ENCODE data around the gene SLC24A1.

Gene SLC24A1

DNA sequence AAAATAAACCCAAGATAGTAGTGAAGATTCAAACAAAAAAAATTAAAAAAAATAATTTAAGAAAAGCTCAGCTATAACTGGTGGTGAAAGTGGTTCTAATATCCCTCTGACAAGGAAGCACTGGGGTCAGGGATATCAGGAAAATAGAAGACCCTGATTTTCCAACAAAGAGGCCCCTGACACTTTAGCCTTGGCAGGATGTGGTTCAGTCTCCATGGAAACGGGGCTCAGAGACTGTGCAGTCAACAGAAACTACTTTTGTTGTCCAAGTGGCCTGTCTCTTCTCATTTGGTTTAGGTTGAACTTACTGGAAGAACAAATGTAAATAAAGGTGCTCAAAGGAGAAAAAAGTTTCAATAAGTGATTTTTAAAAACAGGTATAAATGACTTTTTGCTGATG is 38.0 kb upstream of the SLC24A1 start:
- no peak overlapping the region for H3K27ac ChIP-seq
- no peak for TF ChIP-seq ZFX (IDR thresholded peaks at IDR 0.05; ENCODE audit: borderline replicate concordance)
- TF ChIP-seq, protein P1, sequence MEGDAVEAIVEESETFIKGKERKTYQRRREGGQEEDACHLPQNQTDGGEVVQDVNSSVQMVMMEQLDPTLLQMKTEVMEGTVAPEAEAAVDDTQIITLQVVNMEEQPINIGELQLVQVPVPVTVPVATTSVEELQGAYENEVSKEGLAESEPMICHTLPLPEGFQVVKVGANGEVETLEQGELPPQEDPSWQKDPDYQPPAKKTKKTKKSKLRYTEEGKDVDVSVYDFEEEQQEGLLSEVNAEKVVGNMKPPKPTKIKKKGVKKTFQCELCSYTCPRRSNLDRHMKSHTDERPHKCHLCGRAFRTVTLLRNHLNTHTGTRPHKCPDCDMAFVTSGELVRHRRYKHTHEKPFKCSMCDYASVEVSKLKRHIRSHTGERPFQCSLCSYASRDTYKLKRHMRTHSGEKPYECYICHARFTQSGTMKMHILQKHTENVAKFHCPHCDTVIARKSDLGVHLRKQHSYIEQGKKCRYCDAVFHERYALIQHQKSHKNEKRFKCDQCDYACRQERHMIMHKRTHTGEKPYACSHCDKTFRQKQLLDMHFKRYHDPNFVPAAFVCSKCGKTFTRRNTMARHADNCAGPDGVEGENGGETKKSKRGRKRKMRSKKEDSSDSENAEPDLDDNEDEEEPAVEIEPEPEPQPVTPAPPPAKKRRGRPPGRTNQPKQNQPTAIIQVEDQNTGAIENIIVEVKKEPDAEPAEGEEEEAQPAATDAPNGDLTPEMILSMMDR (IDR thresholded peaks at IDR 0.05) = no peak

DNA sequence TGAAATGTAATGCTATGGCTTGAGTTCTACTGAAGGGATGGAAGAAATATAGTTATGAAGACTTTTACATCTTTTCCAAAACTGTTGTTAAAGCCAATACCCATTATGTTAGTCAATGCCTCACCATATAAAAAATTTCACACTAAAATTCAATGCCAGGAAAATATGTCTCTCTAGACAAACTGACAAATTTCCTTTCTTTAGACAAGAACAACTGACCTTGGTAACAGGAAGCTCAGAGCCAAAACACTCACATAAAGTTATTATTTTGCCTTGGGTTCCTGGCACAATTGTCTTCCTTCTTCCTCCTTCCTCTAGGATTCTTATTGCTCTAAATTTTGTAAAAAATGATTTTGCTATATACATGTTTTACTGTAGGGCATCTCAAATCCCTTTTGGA is 37.5 kb upstream of the SLC24A1 start:
- TF ChIP-seq, protein P1 (IDR thresholded peaks at IDR 0.05) = no peak
- no peak for TF ChIP-seq ZFX (IDR thresholded peaks at IDR 0.05; ENCODE audit: borderline replicate concordance)
- no peak overlapping the region for H3K27ac ChIP-seq

DNA sequence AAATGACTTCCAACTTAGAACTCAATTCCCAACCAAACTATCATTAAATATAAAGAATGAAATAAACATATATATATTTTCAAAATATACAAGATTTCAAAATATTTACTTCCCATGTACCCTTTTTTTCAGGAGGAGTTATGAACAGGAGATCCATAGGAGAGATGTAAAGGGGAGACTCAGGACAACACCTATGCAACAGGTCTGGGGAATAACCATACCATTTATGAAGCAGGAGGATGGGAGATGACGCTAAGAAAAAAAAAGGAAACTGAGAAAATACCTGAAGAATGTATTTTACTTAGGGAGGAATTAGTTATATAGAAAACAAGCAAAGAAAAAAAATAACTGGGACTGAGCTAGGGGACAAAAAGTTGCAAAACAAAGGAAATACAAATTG is 34.6 kb upstream of the SLC24A1 start:
- no peak for TF ChIP-seq ZFX (IDR thresholded peaks at IDR 0.05; ENCODE audit: borderline replicate concordance)
- TF ChIP-seq, protein P1 (IDR thresholded peaks at IDR 0.05) = no peak
- H3K27ac ChIP-seq = no peak overlapping the region

DNA sequence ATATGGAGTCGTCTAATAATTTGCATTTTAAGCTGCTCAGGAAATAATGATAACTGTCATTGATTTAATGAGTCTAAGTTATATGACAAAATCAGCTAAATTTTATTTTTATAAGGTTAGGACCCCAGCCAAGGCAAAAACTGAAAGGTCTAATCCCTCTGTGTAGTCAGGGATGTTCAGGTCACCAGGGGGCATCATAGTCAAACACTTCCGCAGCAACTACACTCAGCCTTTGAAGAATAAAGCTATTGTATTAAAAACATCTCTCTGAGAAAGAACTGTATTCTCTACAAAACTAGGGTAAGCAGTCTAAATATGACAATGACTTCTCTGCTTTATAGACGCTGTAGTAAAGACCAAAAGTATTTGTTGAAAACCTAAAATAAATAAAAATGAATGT is 25.8 kb upstream of the SLC24A1 start:
- no peak for TF ChIP-seq ZFX (IDR thresholded peaks at IDR 0.05; ENCODE audit: borderline replicate concordance)
- TF ChIP-seq, protein P1 (IDR thresholded peaks at IDR 0.05) = peak; percentile 42
- H3K27ac ChIP-seq = no peak overlapping the region

DNA sequence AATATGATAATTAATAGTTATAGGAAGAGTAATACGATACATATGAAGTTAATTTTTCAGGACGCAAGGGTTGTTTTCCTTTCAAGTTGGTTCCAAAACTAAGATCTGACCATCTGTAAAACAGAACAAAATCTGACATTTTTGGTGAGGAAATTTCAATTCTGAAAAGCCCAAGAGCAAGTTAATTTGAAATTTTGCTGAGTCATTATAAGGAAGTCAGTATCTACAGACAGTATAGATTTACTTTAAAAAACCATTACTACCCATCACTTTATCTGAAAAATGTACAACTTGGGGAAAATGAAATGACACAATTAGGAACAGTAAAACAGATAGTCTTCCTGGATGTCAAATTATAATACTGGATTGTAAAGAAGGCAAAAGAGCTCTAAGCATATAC is 23.3 kb upstream of the SLC24A1 start:
- no peak overlapping the region for H3K27ac ChIP-seq
- TF ChIP-seq ZFX (IDR thresholded peaks at IDR 0.05; ENCODE audit: borderline replicate concordance) = no peak
- TF ChIP-seq, protein P1 (IDR thresholded peaks at IDR 0.05) = no peak

DNA sequence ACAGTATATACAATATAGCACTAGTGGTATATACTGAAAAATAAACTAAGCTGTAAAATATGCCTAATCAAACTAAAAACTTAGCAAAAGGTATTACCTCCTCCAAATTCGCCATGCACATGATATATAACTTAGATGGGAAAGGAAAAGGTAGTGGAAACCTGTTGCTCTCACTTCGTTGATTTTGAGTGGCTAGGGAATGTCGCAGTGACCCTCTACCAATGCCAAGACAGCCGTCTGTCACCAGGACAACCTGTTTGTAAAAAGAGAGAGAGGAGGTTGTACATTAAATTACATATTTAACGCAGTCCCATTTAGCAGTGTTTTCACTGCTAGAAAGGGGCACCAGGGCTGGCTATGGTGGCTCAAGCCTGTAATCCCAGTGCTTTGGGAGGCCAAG is 22.1 kb upstream of the SLC24A1 start:
- H3K27ac ChIP-seq = no peak overlapping the region
- no peak for TF ChIP-seq ZFX (IDR thresholded peaks at IDR 0.05; ENCODE audit: borderline replicate concordance)
- TF ChIP-seq, protein P1 (IDR thresholded peaks at IDR 0.05) = no peak

DNA sequence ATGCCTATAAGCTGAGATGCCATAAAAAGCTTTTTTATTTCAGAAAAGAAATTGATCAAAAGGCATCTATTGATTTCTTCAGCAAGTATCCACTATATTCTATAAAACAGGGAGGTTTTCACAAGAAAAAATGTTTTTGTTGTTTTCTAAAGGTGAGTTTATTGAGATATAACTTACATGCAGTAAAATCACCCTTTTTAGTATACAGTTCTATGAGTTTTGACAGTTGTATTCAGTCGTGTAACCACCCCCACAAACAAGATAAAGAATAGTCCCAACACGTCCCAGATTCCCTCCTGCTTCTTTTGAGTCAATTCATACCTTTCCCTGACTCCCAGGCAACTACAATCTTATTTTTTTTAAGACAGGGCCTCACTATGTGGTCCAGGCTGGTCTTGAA is 18.6 kb upstream of the SLC24A1 start:
- no peak overlapping the region for H3K27ac ChIP-seq
- TF ChIP-seq ZFX (IDR thresholded peaks at IDR 0.05; ENCODE audit: borderline replicate concordance) = no peak
- TF ChIP-seq, protein P1 (IDR thresholded peaks at IDR 0.05) = no peak

Data from 22Rv1 (cell line).